ENCODE measurements around the gene TAOK1. TPM values are rescaled to one million over a fixed set of nuclear protein-coding genes. Genes with fewer than 3 reads are reported as not detected.

The TAOK1 gene
- total RNA-seq, 4 donors from 2014 or later, result 57.9 to 72.2 (median 65.1) TPM

- no peak for ATAC-seq
- peaks cover 0 to 95% of the 10 kb centered on the region in 2 donors for H3K36me3 ChIP-seq
- no peak overlapping the region for H3K27ac ChIP-seq
Measured at GRCh38 chr17:29504711-29505110, 114.5 kb downstream of the TAOK1 start.

DNA sequence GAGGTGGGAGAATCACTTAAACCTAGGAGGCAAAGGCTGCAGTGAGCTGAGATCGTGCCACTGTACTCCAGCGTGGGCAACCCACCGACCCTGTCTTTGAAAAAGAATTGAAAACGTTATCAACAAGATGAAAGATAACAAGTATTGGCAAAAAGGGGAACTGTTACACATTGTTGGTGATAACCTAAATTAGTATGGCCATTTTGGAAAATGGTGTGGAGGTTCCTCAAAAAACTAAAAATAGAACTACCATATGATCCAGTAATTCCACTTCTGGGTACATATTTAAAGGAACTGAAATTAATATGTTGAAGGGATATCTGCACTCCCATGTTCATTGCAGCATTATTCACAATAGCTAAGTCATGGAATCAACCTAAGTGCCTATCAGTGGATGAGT lies 115.7 kb downstream of the TAOK1 start:
- no peak overlapping the region for H3K4me3 ChIP-seq
- no peaks in the 10 kb centered on the region for H3K27me3 ChIP-seq
- H3K27ac ChIP-seq, result no peak overlapping the region
- H3K36me3 ChIP-seq, result peaks cover 0 to 95% of the 10 kb centered on the region in 2 donors
- H3K9me3 ChIP-seq, result no peaks in the 10 kb centered on the region
- H3K4me1 ChIP-seq, result no peaks in the 10 kb centered on the region
- WGBS, 2 donors (ENCODE audit: low coverage in 1 of 2), result 65% methylated on average over 4 of the region's 4 CpGs; no CpG with 5 or more reads in 1 of the 2 donors
- TF ChIP-seq EP300 (IDR thresholded peaks at IDR 0.05), result no peak
- TF ChIP-seq, protein P1, sequence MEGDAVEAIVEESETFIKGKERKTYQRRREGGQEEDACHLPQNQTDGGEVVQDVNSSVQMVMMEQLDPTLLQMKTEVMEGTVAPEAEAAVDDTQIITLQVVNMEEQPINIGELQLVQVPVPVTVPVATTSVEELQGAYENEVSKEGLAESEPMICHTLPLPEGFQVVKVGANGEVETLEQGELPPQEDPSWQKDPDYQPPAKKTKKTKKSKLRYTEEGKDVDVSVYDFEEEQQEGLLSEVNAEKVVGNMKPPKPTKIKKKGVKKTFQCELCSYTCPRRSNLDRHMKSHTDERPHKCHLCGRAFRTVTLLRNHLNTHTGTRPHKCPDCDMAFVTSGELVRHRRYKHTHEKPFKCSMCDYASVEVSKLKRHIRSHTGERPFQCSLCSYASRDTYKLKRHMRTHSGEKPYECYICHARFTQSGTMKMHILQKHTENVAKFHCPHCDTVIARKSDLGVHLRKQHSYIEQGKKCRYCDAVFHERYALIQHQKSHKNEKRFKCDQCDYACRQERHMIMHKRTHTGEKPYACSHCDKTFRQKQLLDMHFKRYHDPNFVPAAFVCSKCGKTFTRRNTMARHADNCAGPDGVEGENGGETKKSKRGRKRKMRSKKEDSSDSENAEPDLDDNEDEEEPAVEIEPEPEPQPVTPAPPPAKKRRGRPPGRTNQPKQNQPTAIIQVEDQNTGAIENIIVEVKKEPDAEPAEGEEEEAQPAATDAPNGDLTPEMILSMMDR (IDR thresholded peaks at IDR 0.05), result no peak
- TF ChIP-seq POLR2AphosphoS5 (IDR thresholded peaks at IDR 0.05), result no peak
- no peak for TF ChIP-seq POLR2A (IDR thresholded peaks at IDR 0.05)
- ATAC-seq, result no peak

More at GRCh38 chr17:29504711-29505110, 114.5 kb downstream of the TAOK1 start:
- Histone ChIP-seq H3K27me3 (no peaks in the 10 kb centered on the region), H3K4me3 (no peak overlapping the region), H3K9me3 (no peaks in the 10 kb centered on the region), H3K4me1 (no peaks in the 10 kb centered on the region)
- WGBS, 2 donors (ENCODE audit: low coverage in 1 of 2), result 82 to 83% methylated on average over 1 of the region's 1 CpG
- TF ChIP-seq EP300 (IDR thresholded peaks at IDR 0.05) (no peak), POLR2A (IDR thresholded peaks at IDR 0.05) (no peak), POLR2AphosphoS5 (IDR thresholded peaks at IDR 0.05) (no peak)
- TF ChIP-seq, protein P1 (IDR thresholded peaks at IDR 0.05), result no peak

- 91% methylated on average over 6 of the region's 6 CpGs for WGBS, 2 donors (ENCODE audit: low coverage in 1 of 2)
- ATAC-seq, result no peak
- H3K4me3 ChIP-seq, result no peak overlapping the region
- TF ChIP-seq, protein P1 (IDR thresholded peaks at IDR 0.05), result no peak
- TF ChIP-seq EP300 (IDR thresholded peaks at IDR 0.05) (no peak), POLR2A (IDR thresholded peaks at IDR 0.05) (no peak), POLR2AphosphoS5 (IDR thresholded peaks at IDR 0.05) (no peak)
- H3K27me3 ChIP-seq, result no peaks in the 10 kb centered on the region
- no peak overlapping the region for H3K27ac ChIP-seq
- H3K9me3 ChIP-seq, result no peaks in the 10 kb centered on the region
- peaks cover 0 to 95% of the 10 kb centered on the region in 2 donors for H3K36me3 ChIP-seq
- no peaks in the 10 kb centered on the region for H3K4me1 ChIP-seq
Measured at GRCh38 chr17:29510953-29511352, 120.8 kb downstream of the TAOK1 start.

- no peaks in the 10 kb centered on the region for H3K9me3 ChIP-seq
- ATAC-seq, result no peak
- no peaks in the 10 kb centered on the region for H3K27me3 ChIP-seq
- H3K4me3 ChIP-seq, result no peak overlapping the region
- no peaks in the 10 kb centered on the region for H3K4me1 ChIP-seq
- H3K36me3 ChIP-seq, result peaks cover 0 to 96% of the 10 kb centered on the region in 2 donors
- TF ChIP-seq POLR2AphosphoS5 (IDR thresholded peaks at IDR 0.05) (no peak), EP300 (IDR thresholded peaks at IDR 0.05) (no peak), POLR2A (IDR thresholded peaks at IDR 0.05) (no peak)
- TF ChIP-seq, protein P1 (IDR thresholded peaks at IDR 0.05), result no peak
- WGBS, 2 donors (ENCODE audit: low coverage in 1 of 2), result 4 to 54% methylated on average over 2 of the region's 2 CpGs
- H3K27ac ChIP-seq, result no peak overlapping the region
Measured at GRCh38 chr17:29514792-29515191, 124.6 kb downstream of the TAOK1 start.

DNA sequence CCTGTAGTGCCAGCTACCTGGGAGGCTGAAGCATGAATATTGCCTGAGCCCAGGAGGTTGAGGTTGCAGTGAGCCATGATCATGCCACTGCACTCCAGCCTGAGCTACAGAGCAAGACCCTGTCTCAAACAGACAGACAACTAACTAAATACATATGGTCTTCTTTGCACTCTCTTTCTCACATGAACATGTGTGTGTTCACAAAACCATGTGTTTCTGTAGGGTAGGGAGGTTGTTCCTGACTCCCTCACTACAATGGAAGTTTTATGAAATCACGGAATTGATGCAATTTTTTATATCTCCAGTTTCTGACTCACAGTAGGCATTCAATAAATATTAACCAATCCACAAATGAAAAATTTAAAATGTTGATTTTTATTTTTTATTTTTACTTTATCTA lies 128.2 kb downstream of the TAOK1 start:
- TF ChIP-seq EP300 (IDR thresholded peaks at IDR 0.05), result no peak
- no peak for TF ChIP-seq POLR2AphosphoS5 (IDR thresholded peaks at IDR 0.05)
- TF ChIP-seq POLR2A (IDR thresholded peaks at IDR 0.05), result no peak
- TF ChIP-seq, protein P1 (IDR thresholded peaks at IDR 0.05), result no peak
- ATAC-seq, result no peak
- H3K36me3 ChIP-seq, result peaks cover 0 to 96% of the 10 kb centered on the region in 2 donors

More for the DNA sequence above, 128.2 kb downstream of the TAOK1 start:
- Histone ChIP-seq H3K27me3 (no peaks in the 10 kb centered on the region), H3K4me1 (no peaks in the 10 kb centered on the region), H3K4me3 (no peak overlapping the region), H3K27ac (no peak overlapping the region), H3K9me3 (no peaks in the 10 kb centered on the region)
- WGBS, 2 donors (ENCODE audit: low coverage in 1 of 2), result 89 to 100% methylated on average over 1 of the region's 1 CpG
